Measurements from ENCODE around the gene EFHC2. TPM values are rescaled to one million over a fixed set of nuclear protein-coding genes. Genes with fewer than 3 reads are reported as not detected.

EFHC2 gene
- total RNA-seq, 4 donors from 2014 or later, result 4.7 to 8.6 (median 5.9) TPM

GRCh38 chrX:44274096-44274495 lies 69.4 kb downstream of the EFHC2 start:
- DNase-seq, result no peak
- H3K4me1 ChIP-seq, result no peaks in the 10 kb centered on the region
- TF ChIP-seq CTCF (IDR thresholded peaks at IDR 0.05), result no peak
- no peak for TF ChIP-seq POLR2A (IDR thresholded peaks at IDR 0.05)
- H3K27ac ChIP-seq, result no peak overlapping the region
- no peaks in the 10 kb centered on the region for H3K36me3 ChIP-seq
- H3K4me3 ChIP-seq (replicated peaks in 1 of 3), result no peak overlapping the region
- no peaks in the 10 kb centered on the region for H3K27me3 ChIP-seq
- no peaks in the 10 kb centered on the region for H3K9me3 ChIP-seq
- intact Hi-C loops (cut with DNase I), result no loop called here

- Histone ChIP-seq H3K4me1 (no peaks in the 10 kb centered on the region), H3K4me3 (replicated peaks in 1 of 3) (no peak overlapping the region), H3K9me3 (no peaks in the 10 kb centered on the region), H3K27me3 (no peaks in the 10 kb centered on the region), H3K36me3 (no peaks in the 10 kb centered on the region), H3K27ac (peak overlapping the region in 2 of 3 donors; percentile 24 to 50)
- DNase-seq, result no peak
- TF ChIP-seq CTCF (IDR thresholded peaks at IDR 0.05) (no peak), POLR2A (IDR thresholded peaks at IDR 0.05) (no peak)
- intact Hi-C loops (cut with DNase I), result no loop called here
- 71 to 76% methylated on average over 3 of the region's 3 CpGs for WGBS, 2 donors
These were observed 75.6 kb downstream of the EFHC2 start for GRCh38 chrX:44267861-44268260.

- no peak overlapping the region for H3K4me3 ChIP-seq (replicated peaks in 1 of 3)
- no peak for DNase-seq
- WGBS, 2 donors, result 3 to 19% methylated on average over 2 of the region's 2 CpGs
- no peaks in the 10 kb centered on the region for H3K27me3 ChIP-seq
- no peak for TF ChIP-seq POLR2A (IDR thresholded peaks at IDR 0.05)
- no peak for TF ChIP-seq CTCF (IDR thresholded peaks at IDR 0.05)
- no peaks in the 10 kb centered on the region for H3K9me3 ChIP-seq
- intact Hi-C loops (cut with DNase I), result no loop called here
- H3K27ac ChIP-seq, result peak overlapping the region in 1 of 3 donors; percentile 50
- no peaks in the 10 kb centered on the region for H3K36me3 ChIP-seq
- H3K4me1 ChIP-seq, result no peaks in the 10 kb centered on the region
These were observed 76.4 kb downstream of the EFHC2 start for GRCh38 chrX:44267116-44267515.

- no peak for TF ChIP-seq CTCF (IDR thresholded peaks at IDR 0.05)
- 87 to 89% methylated on average over 2 of the region's 2 CpGs for WGBS, 2 donors
- no peak overlapping the region for H3K4me3 ChIP-seq (replicated peaks in 1 of 3)
- no peaks in the 10 kb centered on the region for H3K36me3 ChIP-seq
- no peaks in the 10 kb centered on the region for H3K4me1 ChIP-seq
- H3K27me3 ChIP-seq, result no peaks in the 10 kb centered on the region
- H3K9me3 ChIP-seq, result no peaks in the 10 kb centered on the region
- DNase-seq, result no peak
- no peak overlapping the region for H3K27ac ChIP-seq
- intact Hi-C loops (cut with DNase I), result no loop called here
These were observed 77.9 kb downstream of the EFHC2 start for GRCh38 chrX:44265559-44265958.

GRCh38 chrX:44264936-44265335 lies 78.5 kb downstream of the EFHC2 start:
- H3K27ac ChIP-seq, result no peak overlapping the region
- no peak for DNase-seq
- H3K4me1 ChIP-seq, result no peaks in the 10 kb centered on the region
- no peaks in the 10 kb centered on the region for H3K9me3 ChIP-seq
- intact Hi-C loops (cut with DNase I), result no loop called here
- H3K4me3 ChIP-seq (replicated peaks in 1 of 3), result no peak overlapping the region
- no peaks in the 10 kb centered on the region for H3K27me3 ChIP-seq
- no peaks in the 10 kb centered on the region for H3K36me3 ChIP-seq
- TF ChIP-seq POLR2A (IDR thresholded peaks at IDR 0.05) (no peak), CTCF (IDR thresholded peaks at IDR 0.05) (no peak)

All from thyroid gland (tissue), 4 donors.